MM.1S (cell line): ENCODE results near the gene FANCL.

Experiments used
- CTCF ChIP-seq: fragments of 300-600 bp; sonication (generic); IDR thresholded peaks from 2 replicates; pipeline ENCODE4 v1.5.1; 2016; ENCODE audit warnings: antibody characterized with exemption, low read length, mixed read lengths
- EZH2 ChIP-seq: fragments of 300-600 bp; sonication (generic); optimal IDR thresholded peaks from 2 replicates; pipeline ENCODE3; 2017; ENCODE audit warnings: low read depth, mild to moderate bottlenecking, antibody characterized with exemption, low read length, mixed read lengths
- EZH2phosphoT487 ChIP-seq: fragments of 300-600 bp; sonication (generic); IDR thresholded peaks from 2 replicates; pipeline ENCODE4 v1.6.1; 2018; ENCODE audit warnings: antibody characterized with exemption, low read length

- TF ChIP-seq CTCF (no peak), EZH2phosphoT487 (no peak), EZH2 (no peak)
Observed at GRCh38 chr2:58109481-58109880, 131.6 kb downstream of the FANCL start.
